Measurements from ENCODE around the gene TSFM.
A peak's percentile ranks its signal among the peaks of the same experiment; 100 is the strongest.

The TSFM gene

DNA sequence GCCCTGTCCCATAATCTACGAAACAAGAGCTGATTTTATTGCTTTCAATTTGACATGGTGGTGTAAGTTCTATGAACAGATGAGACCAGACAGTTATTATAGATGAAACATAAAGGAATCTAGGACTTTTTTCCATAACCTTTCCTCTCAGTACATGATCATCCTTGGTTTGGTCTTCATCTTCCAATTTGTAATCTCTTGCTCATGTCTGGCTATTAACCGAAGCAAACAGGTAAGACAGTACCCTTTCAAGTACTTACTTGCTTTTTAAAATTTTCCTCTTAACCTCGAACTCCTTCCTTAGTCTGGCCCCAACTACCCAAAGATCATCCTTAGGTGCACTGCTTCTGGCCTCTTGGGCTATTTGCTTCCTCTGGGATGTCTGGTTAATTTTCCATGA is 36.6 kb upstream of the TSFM start:
- no peak for DNase-seq

- DNase-seq: no peak
Observed at GRCh38 chr12:57749061-57749460, 33.5 kb upstream of the TSFM start.

GRCh38 chr12:57750561-57751431 is 31.8 kb upstream of the TSFM start:
- DNase-seq: no peak

DNA sequence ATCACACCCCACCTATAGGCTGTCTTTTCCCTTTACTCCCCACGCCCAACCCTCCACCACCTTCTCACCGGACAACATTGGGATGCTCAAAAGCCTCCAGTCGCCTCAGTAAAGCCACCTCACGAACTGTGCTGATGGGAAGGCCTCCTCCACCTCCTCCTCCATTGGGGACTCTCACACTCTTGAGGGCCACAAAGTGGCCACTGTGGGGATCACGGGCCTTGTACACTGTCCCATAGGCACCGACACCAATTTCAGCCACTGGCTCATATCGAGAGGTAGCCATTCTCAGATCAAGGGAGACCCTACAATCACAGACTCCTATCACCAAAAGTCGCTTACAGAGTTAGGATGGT is 31.2 kb upstream of the TSFM start:
- no peak for DNase-seq

DNA sequence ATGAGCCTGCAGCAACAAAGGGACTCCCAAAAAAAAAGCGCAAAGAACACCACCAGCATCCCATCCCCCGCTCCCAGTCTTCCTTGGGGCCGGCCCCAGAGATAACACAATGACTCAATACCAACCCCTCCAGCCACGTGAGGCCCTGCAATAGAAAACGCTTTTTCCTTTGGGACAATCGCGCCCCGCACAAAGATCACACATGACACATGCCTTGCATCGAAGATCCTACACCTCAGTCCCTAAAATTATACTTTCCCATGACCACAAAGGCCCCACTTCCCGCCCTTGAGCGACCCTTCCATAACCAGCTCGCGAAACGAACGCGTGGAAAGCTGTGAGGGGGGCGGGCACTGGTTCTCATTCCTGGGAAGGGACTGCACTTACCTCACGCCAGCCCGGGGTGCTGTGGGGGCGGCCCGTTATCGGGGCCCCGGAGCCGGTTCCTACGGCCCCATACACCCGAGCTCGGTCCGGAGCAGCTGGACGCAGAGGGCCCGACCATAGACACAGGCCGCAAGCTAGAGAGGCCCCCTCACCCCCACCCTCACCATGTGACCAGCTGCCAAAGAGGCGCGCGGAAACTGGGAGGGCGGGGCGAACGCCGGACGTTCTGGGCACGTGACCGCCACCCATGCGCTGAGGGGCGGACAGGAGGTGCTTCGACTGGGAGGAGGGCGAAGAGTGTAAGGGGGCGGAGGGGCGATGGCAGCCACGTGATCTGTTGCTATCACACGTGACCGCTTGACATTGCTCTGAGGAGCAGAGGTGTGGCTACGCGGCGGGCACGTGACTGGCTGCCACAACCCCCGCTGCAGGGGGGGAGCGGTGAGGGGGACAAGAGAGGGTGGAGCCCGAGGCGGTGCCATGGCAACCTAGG is 30.6 kb upstream of the TSFM start, which contains the start of gene CDK4:
TSS of gene CDK4 (minus strand) at position 523 of the 880 bp plus-strand sequence. CDS start 593 bp downstream, outside the sequence.
- peak; percentile 98 for DNase-seq

DNA sequence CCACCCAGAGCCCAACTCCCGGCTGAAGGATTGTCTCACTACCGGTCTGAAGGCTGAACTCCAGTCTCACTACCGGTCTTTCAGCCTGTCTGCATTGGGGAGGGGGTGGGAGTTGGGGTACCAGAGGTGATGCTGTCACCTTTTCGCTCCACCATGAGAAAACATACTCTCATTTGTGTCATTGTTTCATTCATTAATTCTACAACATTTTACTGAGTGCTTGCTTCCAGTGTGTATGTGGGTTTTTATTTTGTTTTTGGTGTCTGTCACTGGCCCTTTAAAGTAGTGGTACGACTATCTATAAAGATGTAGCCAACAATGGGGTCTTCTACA is 30.0 kb upstream of the TSFM start:
- no peak for DNase-seq

DNA sequence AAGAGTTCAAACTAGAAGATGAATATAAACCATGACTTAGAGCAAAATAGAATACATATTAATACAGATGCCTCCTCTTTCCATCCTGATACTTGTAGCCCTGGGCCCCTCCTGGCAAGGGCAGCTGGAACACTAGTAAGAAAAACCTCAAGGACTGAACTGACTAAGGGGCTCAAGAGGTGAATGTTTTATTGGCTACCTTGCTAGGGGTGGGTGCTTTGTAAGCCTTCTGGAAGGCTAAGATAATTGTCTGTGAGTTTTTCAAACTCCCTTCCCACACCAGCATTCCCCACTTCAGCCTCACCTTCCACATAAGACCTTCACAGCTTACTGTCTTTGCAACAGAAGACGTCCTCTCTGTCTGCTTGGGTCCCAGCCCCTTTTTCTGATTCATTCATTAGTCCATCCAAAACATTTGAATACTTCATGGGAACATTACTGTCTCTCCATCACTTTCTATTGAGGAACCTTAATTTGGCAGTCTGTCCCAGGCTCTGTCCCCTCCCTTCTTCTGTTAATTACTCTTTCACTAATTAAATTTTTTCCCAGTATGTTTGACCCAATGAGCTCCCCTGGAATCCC is 28.7 kb upstream of the TSFM start:
- no peak for DNase-seq

GRCh38 chr12:57754411-57755193 is 28.0 kb upstream of the TSFM start, which contains the start of gene MARCHF9:
TSS of gene MARCHF9 (plus strand) at chr12:57755103. CDS start at chr12:57755529, 426 bp downstream.
- peak; percentile 57 for DNase-seq

- no peak for DNase-seq
Observed at GRCh38 chr12:57755194-57755453, 27.5 kb upstream of the TSFM start.

DNA sequence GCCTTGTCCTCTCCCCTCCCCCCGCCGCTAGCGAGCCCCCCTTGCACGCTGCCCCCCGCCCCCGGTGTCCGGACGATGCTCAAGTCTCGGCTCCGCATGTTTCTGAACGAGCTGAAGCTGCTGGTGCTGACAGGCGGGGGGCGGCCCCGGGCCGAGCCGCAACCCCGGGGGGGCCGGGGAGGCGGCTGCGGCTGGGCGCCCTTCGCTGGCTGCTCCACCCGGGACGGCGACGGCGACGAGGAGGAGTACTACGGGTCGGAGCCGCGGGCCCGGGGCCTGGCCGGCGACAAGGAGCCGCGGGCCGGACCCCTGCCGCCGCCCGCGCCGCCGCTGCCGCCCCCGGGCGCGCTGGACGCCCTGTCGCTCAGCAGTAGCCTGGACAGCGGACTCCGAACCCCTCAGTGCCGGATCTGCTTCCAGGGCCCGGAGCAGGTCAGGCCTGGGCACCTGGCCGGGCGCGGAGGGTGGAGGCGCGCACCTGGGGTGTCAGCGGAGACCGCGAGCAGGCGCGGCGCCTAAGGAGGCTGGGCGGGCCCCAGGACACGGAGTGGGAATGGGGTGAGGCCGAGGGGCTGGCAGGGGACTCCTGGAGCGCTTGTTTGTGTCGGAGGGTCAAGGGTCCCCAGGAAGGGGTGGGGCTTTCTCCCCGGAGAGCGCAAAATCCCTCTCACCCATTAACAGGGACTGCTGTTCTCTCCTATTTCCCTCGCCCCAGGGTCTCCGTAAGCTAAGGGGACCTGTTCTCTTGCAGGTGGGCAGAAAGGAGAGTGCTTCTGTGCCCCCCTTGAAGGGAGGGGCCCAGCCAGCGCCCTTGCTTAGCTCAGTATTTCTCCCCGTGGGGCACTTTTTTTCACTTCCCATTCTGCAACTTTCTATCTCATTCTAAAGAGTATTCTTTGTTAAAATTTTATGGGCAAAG is 26.9 kb upstream of the TSFM start:
- no peak for DNase-seq

GRCh38 chr12:57756406-57757341 is 25.9 kb upstream of the TSFM start:
- no peak for DNase-seq

DNA sequence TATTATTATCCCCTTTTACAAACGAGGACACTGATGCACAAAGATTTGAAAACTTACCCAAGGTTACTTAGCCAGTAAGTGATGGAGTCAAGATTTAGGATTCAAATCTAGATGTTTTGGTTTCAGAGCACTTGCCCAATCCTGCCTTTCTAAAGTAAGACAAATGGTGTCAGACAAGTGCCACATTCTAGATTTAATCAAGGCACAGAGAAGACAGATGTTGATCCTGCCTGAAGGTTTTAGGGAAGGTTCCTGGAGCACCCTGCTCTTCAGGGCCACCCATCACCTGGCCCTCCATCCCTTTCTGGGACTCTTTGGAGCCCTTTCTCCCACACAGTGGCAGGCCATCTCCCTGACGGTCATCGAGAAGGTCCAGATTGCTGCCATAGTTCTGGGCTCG is 24.8 kb upstream of the TSFM start:
- DNase-seq: no peak

GRCh38 chr12:57758552-57759359 is 23.8 kb upstream of the TSFM start:
- DNase-seq: no peak

GRCh38 chr12:57759360-57759980 is 23.1 kb upstream of the TSFM start:
- DNase-seq: no peak

- DNase-seq: no peak
Observed at GRCh38 chr12:57760347-57760982, 22.1 kb upstream of the TSFM start.

- DNase-seq: no peak
Observed at GRCh38 chr12:57761391-57761998, 21.1 kb upstream of the TSFM start.

DNA sequence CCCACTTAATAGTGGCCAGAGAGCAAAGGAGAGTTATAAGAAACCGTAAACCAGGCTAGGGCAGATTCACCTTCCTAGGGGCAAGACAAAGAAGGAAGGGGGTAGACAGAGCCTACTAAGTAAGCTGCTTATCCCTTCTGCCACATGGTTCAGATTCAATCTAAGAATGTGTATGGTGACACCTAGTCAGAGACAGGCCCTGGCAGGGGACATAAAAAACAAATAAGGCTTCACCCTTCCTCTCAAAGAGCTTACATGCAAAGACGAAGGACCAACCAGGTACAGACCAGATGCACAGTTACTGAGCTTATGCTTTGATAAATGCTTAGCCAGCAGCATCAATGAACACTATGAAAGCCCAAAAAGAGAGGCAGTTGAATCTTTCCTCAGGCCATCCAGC is 20.1 kb upstream of the TSFM start:
- no peak for DNase-seq
